Activated CD4-positive, alpha-beta T cell treated with anti-CD3 and anti-CD28 coated beads, Interleukin-2, Interleukin-6, amounts not matched to agents 100 ng/mL and 50 ng/mL, durations not matched to agents 16 hours and 8 hours (primary cell): ENCODE data around the gene DAGLA.
"Not testable (repeated sequence)": the region's sequence is repeated elsewhere in the genome, so short reads cannot be mapped to it uniquely, and the experiment has no call there.

ENCODE experiments used
- DNase-seq: peaks from one replicate; pipeline ENCODE4 v3.0.0-alpha.2; 2020

DAGLA gene

GRCh38 chr11:61667684-61668305, 12.4 kb upstream of the DAGLA start:
- no peak for DNase-seq

GRCh38 chr11:61669417-61669816, 10.8 kb upstream of the DAGLA start:
- DNase-seq = no peak

GRCh38 chr11:61670626-61671025, 9.6 kb upstream of the DAGLA start:
- no peak for DNase-seq

GRCh38 chr11:61671527-61671926, 8.7 kb upstream of the DAGLA start:
- DNase-seq = no peak

GRCh38 chr11:61673946-61674467, 6.2 kb upstream of the DAGLA start:
- DNase-seq = not testable (repeated sequence)

GRCh38 chr11:61675826-61676225, 4.4 kb upstream of the DAGLA start:
- DNase-seq = no peak

- DNase-seq = no peak
Measured at GRCh38 chr11:61679296-61679695, 895 bp upstream of the DAGLA start.

GRCh38 chr11:61680622-61681221, 531 bp downstream of the DAGLA start:
- DNase-seq = no peak

GRCh38 chr11:61682093-61682732, 2.0 kb downstream of the DAGLA start:
- no peak for DNase-seq

- DNase-seq = no peak
Measured at GRCh38 chr11:61682906-61683675, 2.9 kb downstream of the DAGLA start.

GRCh38 chr11:61683961-61684869, 4.0 kb downstream of the DAGLA start:
- DNase-seq = peak; percentile 41

- no peak for DNase-seq
Measured at GRCh38 chr11:61684870-61685616, 4.9 kb downstream of the DAGLA start.

GRCh38 chr11:61685617-61685967, 5.4 kb downstream of the DAGLA start:
- no peak for DNase-seq

- no peak for DNase-seq
Measured at GRCh38 chr11:61686066-61686465, 5.9 kb downstream of the DAGLA start.

GRCh38 chr11:61686469-61686868, 6.3 kb downstream of the DAGLA start:
- no peak for DNase-seq

- DNase-seq = no peak
Measured at GRCh38 chr11:61687420-61687819, 7.2 kb downstream of the DAGLA start.

- no peak for DNase-seq
Measured at GRCh38 chr11:61688365-61689163, 8.4 kb downstream of the DAGLA start.

GRCh38 chr11:61689164-61689496, 8.9 kb downstream of the DAGLA start:
- DNase-seq = no peak

GRCh38 chr11:61690706-61691379, 10.7 kb downstream of the DAGLA start:
- no peak for DNase-seq
